ENCODE data around the gene ANTXR2. TPM values are rescaled to one million over a fixed set of nuclear protein-coding genes. Genes with fewer than 3 reads are reported as not detected.
"Not testable (repeated sequence)": the region's sequence is repeated elsewhere in the genome, so short reads cannot be mapped to it uniquely, and the experiment has no call there.

Gene ANTXR2
- total and polyA plus RNA-seq, 2 donors (not counting 3 experiments of a cell fraction or from before 2014, with no cell fraction given) = 6.6 to 64.6 TPM

- Histone ChIP-seq H2AFZ (ENCODE audit: low read depth, low read length) (no peak overlapping the region), H3K9ac (replicated peaks; ENCODE audit: extremely low read depth, insufficient read depth, low read length) (no peak overlapping the region), H3K9me3 (replicated peaks; ENCODE audit: control insufficient read depth, insufficient read depth, low read length) (no peaks in the 10 kb centered on the region), H3K4me1 (ENCODE audit: control insufficient read depth, extremely low read depth, insufficient read depth, low read length) (no peaks in the 10 kb centered on the region), H3K9me1 (replicated peaks; ENCODE audit: control insufficient read depth, extremely low read depth, insufficient read depth, low read length) (no peaks in the 10 kb centered on the region), H3K36me3 (ENCODE audit: control insufficient read depth in 2 of 2, extremely low read depth in 1 of 2, insufficient read depth in 2 of 2, low read length in 2 of 2) (no peaks in the 10 kb centered on the region), H3K4me2 (ENCODE audit: insufficient read depth, low read length) (no peak overlapping the region), H3K27ac (ENCODE audit: insufficient read depth, low read depth, low read length) (no peak overlapping the region), H4K20me1 (replicated peaks; ENCODE audit: control insufficient read depth, extremely low read depth, insufficient read depth, low read length) (no peaks in the 10 kb centered on the region), H3K79me2 (ENCODE audit: control insufficient read depth, insufficient read depth, low read length) (no peaks in the 10 kb centered on the region), H3K27me3 (ENCODE audit: control insufficient read depth in 2 of 2, insufficient read depth in 2 of 2, low read length in 2 of 2) (no peaks in the 10 kb centered on the region), H3K4me3 (replicated peaks in 1 of 3; ENCODE audit: insufficient read depth in 1 of 3, low read depth in 1 of 3, low read length in 3 of 3) (no peak overlapping the region)
- POLR2A ChIA-PET = no interaction called here
- CTCF ChIA-PET = interaction anchor here (1.1 kb wide), 1 partner anchor 9 kb away, joined by 3 read pairs; no protein-coding TSS in a partner anchor
- dilution Hi-C loops (cut with MboI; ENCODE audit: extremely low pct_ligation_motif_present, low sequenced_read_pairs) (no loop called here), intact Hi-C loops (cut with micrococcal nuclease) (no loop called here)
- FAIRE-seq (no peak), DNase-seq (ENCODE audit: low read depth, low spot score) (no peak)
- TF ChIP-seq POLR2AphosphoS5 (IDR thresholded peaks at IDR 0.05; ENCODE audit: insufficient read depth, low read depth, low read length) = no peak
- TF ChIP-seq FOS (IDR thresholded peaks at IDR 0.05; ENCODE audit: borderline replicate concordance, insufficient read depth, low read length) = no peak
- TF ChIP-seq GATA2 (IDR thresholded peaks at IDR 0.05; ENCODE audit: insufficient read depth, insufficient read length, low read depth, low read length) = no peak
- no peak for TF ChIP-seq MYC (IDR thresholded peaks at IDR 0.05; ENCODE audit: low read depth, low read length)
- TF ChIP-seq EZH2 (IDR thresholded peaks at IDR 0.05; ENCODE audit: borderline replicate concordance, low read depth, low read length, severe bottlenecking) = no peak
- no peak for TF ChIP-seq POLR2A (IDR thresholded peaks at IDR 0.05; ENCODE audit: low read depth, low read length)
- no peak for TF ChIP-seq CTCF (IDR thresholded peaks at IDR 0.05; ENCODE audit: extremely low read depth in 1 of 2, insufficient read depth in 1 of 2, low read depth in 1 of 2, low read length in 2 of 2)
- no peak for TF ChIP-seq JUN (IDR thresholded peaks at IDR 0.05; ENCODE audit: borderline replicate concordance, insufficient read depth, insufficient read length, low read depth)
- TF ChIP-seq MAX (IDR thresholded peaks at IDR 0.05; ENCODE audit: insufficient read depth, insufficient read length) = no peak
- no TSS peak for BruUV-seq (replicated peaks)
These were observed 179.6 kb downstream of the ANTXR2 start for GRCh38 chr4:79893456-79893855.

GRCh38 chr4:79889026-79889425 is 184.0 kb downstream of the ANTXR2 start:
- DNase-seq (ENCODE audit: low read depth, low spot score); H3K79me2 ChIP-seq (ENCODE audit: control insufficient read depth, insufficient read depth, low read length); H3K36me3 ChIP-seq (ENCODE audit: control insufficient read depth in 2 of 2, extremely low read depth in 1 of 2, insufficient read depth in 2 of 2, low read length in 2 of 2); H2AFZ ChIP-seq (ENCODE audit: low read depth, low read length); FAIRE-seq; POLR2A ChIA-PET; intact Hi-C loops (cut with micrococcal nuclease); H3K9me1 ChIP-seq (replicated peaks; ENCODE audit: control insufficient read depth, extremely low read depth, insufficient read depth, low read length); CTCF ChIA-PET; H3K9me3 ChIP-seq (replicated peaks; ENCODE audit: control insufficient read depth, insufficient read depth, low read length); H3K4me3 ChIP-seq (replicated peaks in 1 of 3; ENCODE audit: insufficient read depth in 1 of 3, low read depth in 1 of 3, low read length in 3 of 3); H3K4me2 ChIP-seq (ENCODE audit: insufficient read depth, low read length); H3K9ac ChIP-seq (replicated peaks; ENCODE audit: extremely low read depth, insufficient read depth, low read length); BruUV-seq (replicated peaks); dilution Hi-C loops (cut with MboI; ENCODE audit: extremely low pct_ligation_motif_present, low sequenced_read_pairs); H3K4me1 ChIP-seq (ENCODE audit: control insufficient read depth, extremely low read depth, insufficient read depth, low read length); H3K27me3 ChIP-seq (ENCODE audit: control insufficient read depth in 2 of 2, insufficient read depth in 2 of 2, low read length in 2 of 2); H4K20me1 ChIP-seq (replicated peaks; ENCODE audit: control insufficient read depth, extremely low read depth, insufficient read depth, low read length); H3K27ac ChIP-seq (ENCODE audit: insufficient read depth, low read depth, low read length): not testable (repeated sequence)

Data from endothelial cell of umbilical vein (primary cell).